HepG2 (cell line): Measurements from ENCODE around the gene FIS1. TPM values are rescaled to one million over a fixed set of nuclear protein-coding genes. Genes with fewer than 3 reads are reported as not detected.

Experiments
- AGO1 ChIP-seq: fragments of 200-400 bp; formaldehyde crosslinking; IDR thresholded peaks from 2 replicates; pipeline ENCODE4 v1.6.1; 2017; ENCODE audit warnings: mild to moderate bottlenecking, low read depth, low read length, moderate library complexity; ENCODE audit not compliant: poor library complexity, severe bottlenecking
- BRCA1 ChIP-seq: sonication (generic); formaldehyde crosslinking; IDR thresholded peaks from 2 replicates; pipeline ENCODE4 v1.4.0; 2020; ENCODE audit warnings: missing genetic modification reagents
- CCAR2 ChIP-seq: fragments of 200-400 bp; formaldehyde crosslinking; optimal IDR thresholded peaks from 2 replicates; pipeline ENCODE3; 2018; ENCODE audit warnings: low read depth, mild to moderate bottlenecking, low read length, moderate library complexity
- GATAD2A ChIP-seq: IDR thresholded peaks from 2 replicates; pipeline ENCODE4 v1.6.1; 2016
- KAT2B ChIP-seq: fragments of 150-350 bp; IDR thresholded peaks from 2 replicates; pipeline ENCODE4 v1.6.1; 2014; ENCODE audit warnings: low read depth, low read length, borderline replicate concordance
- MYPOP ChIP-seq: sonication (generic); formaldehyde crosslinking; IDR thresholded peaks from 2 replicates; pipeline ENCODE4 v1.8.1; 2023; ENCODE audit warnings: mild to moderate bottlenecking, moderate library complexity, missing genetic modification reagents
- NCOA5 ChIP-seq: sonication (generic); formaldehyde crosslinking; IDR thresholded peaks from 2 replicates; pipeline ENCODE4 v1.4.0; 2020; ENCODE audit warnings: missing genetic modification reagents
- SMC3 ChIP-seq: IDR thresholded peaks from 2 replicates; pipeline ENCODE4 v1.6.1; 2011; ENCODE audit warnings: low read length, improper control_type of control experiment
- TAF1 ChIP-seq: sonication (generic); formaldehyde crosslinking; IDR thresholded peaks from 2 replicates; pipeline ENCODE4 v1.4.0; 2020; ENCODE audit warnings: missing genetic modification reagents
- TEF ChIP-seq: sonication (generic); formaldehyde crosslinking; IDR thresholded peaks from 2 replicates; pipeline ENCODE4 v1.5.0; 2020; ENCODE audit warnings: missing genetic modification reagents
- THYN1 ChIP-seq: sonication (generic); formaldehyde crosslinking; IDR thresholded peaks from 2 replicates; pipeline ENCODE4 v1.8.1; 2023; ENCODE audit warnings: low read depth, mild to moderate bottlenecking, moderate library complexity, missing genetic modification reagents, borderline replicate concordance
- TP53 ChIP-seq: sonication (generic); formaldehyde crosslinking; conservative IDR thresholded peaks from 2 replicates; pipeline ENCODE4 v1.4.0; 2020; ENCODE audit warnings: missing genetic modification reagents
- ZBTB37 ChIP-seq: sonication (generic); formaldehyde crosslinking; IDR thresholded peaks from 2 replicates; pipeline ENCODE4 v1.4.0; 2020; ENCODE audit warnings: mild to moderate bottlenecking, missing genetic modification reagents
- ZNF12 ChIP-seq: sonication (generic); formaldehyde crosslinking; IDR thresholded peaks from 2 replicates; pipeline ENCODE4 v1.5.0; 2020; ENCODE audit warnings: missing genetic modification reagents
- ZNF672 ChIP-seq: sonication (generic); formaldehyde crosslinking; IDR thresholded peaks from 2 replicates; pipeline ENCODE4 v1.8.1; 2022; ENCODE audit warnings: missing genetic modification reagents
- ZSCAN25 ChIP-seq: sonication (generic); formaldehyde crosslinking; IDR thresholded peaks from 2 replicates; pipeline ENCODE4 v1.8.0; 2022; ENCODE audit warnings: mild to moderate bottlenecking, missing genetic modification reagents
- polyA plus RNA-seq, 8 experiments: library from polyadenylated mRNA; depleted of rRNA in 3 of 8; stranded (reverse) in 7 of 8; unstranded in 1 of 8; fragments of >200 nt; fragmentation: Illumina TruSeq in 4 of 8; extraction: Trizol in 4 of 8; gene quantifications; 2 replicates each; pipeline versions ENCODE4 v1.2.1 to v1.2.3, GENCODE V29; 2011 to 2016; ENCODE audit warnings: low read depth in 4 of 8, missing spikeins in 1 of 8, mixed read lengths in 1 of 8; ENCODE audit not compliant: insufficient read depth in 1 of 8
- total RNA-seq, 5 experiments: library from RNA; depleted of rRNA; stranded (reverse); fragments of >200 nt; fragmentation: Illumina TruSeq; extraction: Trizol; gene quantifications; 2 replicates each; pipeline ENCODE4 v1.2.3, GENCODE V29; 2016; ENCODE audit warnings: low read depth in 1 of 5
- TF ChIP-seq, protein P1 (sequence below), 2 experiments: sonication (generic) in 1 of 2; formaldehyde crosslinking in 1 of 2; IDR thresholded peaks; 2 replicates each; pipeline versions ENCODE4 v1.5.1 to v1.6.1; 2011 to 2020; ENCODE audit warnings: borderline replicate concordance in 1 of 2, low read depth in 1 of 2, low read length in 1 of 2, mild to moderate bottlenecking in 1 of 2, missing genetic modification reagents in 1 of 2, moderate library complexity in 1 of 2
- TF ChIP-seq, protein P2 (sequence below): sonication (generic); formaldehyde crosslinking; IDR thresholded peaks from 2 replicates; pipeline ENCODE4 v1.4.0; 2020; ENCODE audit warnings: missing genetic modification reagents

The FIS1 gene
- total and polyA plus RNA-seq, 2 of the 13 experiments (the other 11 are each of a cell fraction or from before 2014, with no cell fraction given), result 97.5 to 101 TPM

- TF ChIP-seq KAT2B, result no peak
- no peak for TF ChIP-seq ZNF672 (CRISPR knock-in tag)
- peak; percentile 31; the same call in 1 of the 2 replicates for TF ChIP-seq GATAD2A
- TF ChIP-seq AGO1, result peak; percentile 80
- TF ChIP-seq TAF1 (CRISPR knock-in tag), result peak; percentile 79
- TF ChIP-seq THYN1 (CRISPR knock-in tag), result peak; percentile 87; the same call in 1 of the 2 replicates
- TF ChIP-seq SMC3, result peak; percentile 46; the same call in 1 of the 2 replicates
- TF ChIP-seq TP53 (CRISPR knock-in tag), result no peak
- no peak; the same call in 1 of the 2 replicates for TF ChIP-seq ZSCAN25 (CRISPR knock-in tag)
- TF ChIP-seq NCOA5 (CRISPR knock-in tag), result no peak
- TF ChIP-seq ZNF12 (CRISPR knock-in tag), result no peak
- TF ChIP-seq, protein P1, sequence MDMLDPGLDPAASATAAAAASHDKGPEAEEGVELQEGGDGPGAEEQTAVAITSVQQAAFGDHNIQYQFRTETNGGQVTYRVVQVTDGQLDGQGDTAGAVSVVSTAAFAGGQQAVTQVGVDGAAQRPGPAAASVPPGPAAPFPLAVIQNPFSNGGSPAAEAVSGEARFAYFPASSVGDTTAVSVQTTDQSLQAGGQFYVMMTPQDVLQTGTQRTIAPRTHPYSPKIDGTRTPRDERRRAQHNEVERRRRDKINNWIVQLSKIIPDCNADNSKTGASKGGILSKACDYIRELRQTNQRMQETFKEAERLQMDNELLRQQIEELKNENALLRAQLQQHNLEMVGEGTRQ (IDR thresholded peaks at IDR 0.05; ENCODE audit: low read depth, low read length), result no peak
- TF ChIP-seq, protein P1 (CRISPR knock-in tag; IDR thresholded peaks at IDR 0.05; ENCODE audit: borderline replicate concordance), result no peak
- TF ChIP-seq MYPOP (CRISPR knock-in tag), result peak; percentile 82; the same call in 1 of the 2 replicates
- TF ChIP-seq CCAR2, result peak; percentile 41
- TF ChIP-seq TEF (CRISPR knock-in tag), result 0 out of 2 replicates have a peak, but pooled peaks have one; percentile 35
- 0 out of 2 replicates have a peak, but pooled peaks have one; percentile 37 for TF ChIP-seq BRCA1
- TF ChIP-seq ZBTB37 (CRISPR knock-in tag), result no peak
- TF ChIP-seq, protein P2, sequence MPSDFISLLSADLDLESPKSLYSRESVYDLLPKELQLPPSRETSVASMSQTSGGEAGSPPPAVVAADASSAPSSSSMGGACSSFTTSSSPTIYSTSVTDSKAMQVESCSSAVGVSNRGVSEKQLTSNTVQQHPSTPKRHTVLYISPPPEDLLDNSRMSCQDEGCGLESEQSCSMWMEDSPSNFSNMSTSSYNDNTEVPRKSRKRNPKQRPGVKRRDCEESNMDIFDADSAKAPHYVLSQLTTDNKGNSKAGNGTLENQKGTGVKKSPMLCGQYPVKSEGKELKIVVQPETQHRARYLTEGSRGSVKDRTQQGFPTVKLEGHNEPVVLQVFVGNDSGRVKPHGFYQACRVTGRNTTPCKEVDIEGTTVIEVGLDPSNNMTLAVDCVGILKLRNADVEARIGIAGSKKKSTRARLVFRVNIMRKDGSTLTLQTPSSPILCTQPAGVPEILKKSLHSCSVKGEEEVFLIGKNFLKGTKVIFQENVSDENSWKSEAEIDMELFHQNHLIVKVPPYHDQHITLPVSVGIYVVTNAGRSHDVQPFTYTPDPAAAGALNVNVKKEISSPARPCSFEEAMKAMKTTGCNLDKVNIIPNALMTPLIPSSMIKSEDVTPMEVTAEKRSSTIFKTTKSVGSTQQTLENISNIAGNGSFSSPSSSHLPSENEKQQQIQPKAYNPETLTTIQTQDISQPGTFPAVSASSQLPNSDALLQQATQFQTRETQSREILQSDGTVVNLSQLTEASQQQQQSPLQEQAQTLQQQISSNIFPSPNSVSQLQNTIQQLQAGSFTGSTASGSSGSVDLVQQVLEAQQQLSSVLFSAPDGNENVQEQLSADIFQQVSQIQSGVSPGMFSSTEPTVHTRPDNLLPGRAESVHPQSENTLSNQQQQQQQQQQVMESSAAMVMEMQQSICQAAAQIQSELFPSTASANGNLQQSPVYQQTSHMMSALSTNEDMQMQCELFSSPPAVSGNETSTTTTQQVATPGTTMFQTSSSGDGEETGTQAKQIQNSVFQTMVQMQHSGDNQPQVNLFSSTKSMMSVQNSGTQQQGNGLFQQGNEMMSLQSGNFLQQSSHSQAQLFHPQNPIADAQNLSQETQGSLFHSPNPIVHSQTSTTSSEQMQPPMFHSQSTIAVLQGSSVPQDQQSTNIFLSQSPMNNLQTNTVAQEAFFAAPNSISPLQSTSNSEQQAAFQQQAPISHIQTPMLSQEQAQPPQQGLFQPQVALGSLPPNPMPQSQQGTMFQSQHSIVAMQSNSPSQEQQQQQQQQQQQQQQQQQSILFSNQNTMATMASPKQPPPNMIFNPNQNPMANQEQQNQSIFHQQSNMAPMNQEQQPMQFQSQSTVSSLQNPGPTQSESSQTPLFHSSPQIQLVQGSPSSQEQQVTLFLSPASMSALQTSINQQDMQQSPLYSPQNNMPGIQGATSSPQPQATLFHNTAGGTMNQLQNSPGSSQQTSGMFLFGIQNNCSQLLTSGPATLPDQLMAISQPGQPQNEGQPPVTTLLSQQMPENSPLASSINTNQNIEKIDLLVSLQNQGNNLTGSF (CRISPR knock-in tag), result 0 out of 2 replicates have a peak, but pooled peaks have one; percentile 24
Measured at GRCh38 chr7:101244375-101245146, at the start of gene FIS1 (continued).
